SIG-M5 treated with dmso at 0.1 percent for 504 hours (cell line): ENCODE results near the gene TEAD1.

Source experiments
- DNase-seq: peaks from one replicate; lab custom pipeline; 2025; ENCODE audit not compliant: unreplicated experiment; lab: John Stamatoyannopoulos, UW

The TEAD1 gene

DNA sequence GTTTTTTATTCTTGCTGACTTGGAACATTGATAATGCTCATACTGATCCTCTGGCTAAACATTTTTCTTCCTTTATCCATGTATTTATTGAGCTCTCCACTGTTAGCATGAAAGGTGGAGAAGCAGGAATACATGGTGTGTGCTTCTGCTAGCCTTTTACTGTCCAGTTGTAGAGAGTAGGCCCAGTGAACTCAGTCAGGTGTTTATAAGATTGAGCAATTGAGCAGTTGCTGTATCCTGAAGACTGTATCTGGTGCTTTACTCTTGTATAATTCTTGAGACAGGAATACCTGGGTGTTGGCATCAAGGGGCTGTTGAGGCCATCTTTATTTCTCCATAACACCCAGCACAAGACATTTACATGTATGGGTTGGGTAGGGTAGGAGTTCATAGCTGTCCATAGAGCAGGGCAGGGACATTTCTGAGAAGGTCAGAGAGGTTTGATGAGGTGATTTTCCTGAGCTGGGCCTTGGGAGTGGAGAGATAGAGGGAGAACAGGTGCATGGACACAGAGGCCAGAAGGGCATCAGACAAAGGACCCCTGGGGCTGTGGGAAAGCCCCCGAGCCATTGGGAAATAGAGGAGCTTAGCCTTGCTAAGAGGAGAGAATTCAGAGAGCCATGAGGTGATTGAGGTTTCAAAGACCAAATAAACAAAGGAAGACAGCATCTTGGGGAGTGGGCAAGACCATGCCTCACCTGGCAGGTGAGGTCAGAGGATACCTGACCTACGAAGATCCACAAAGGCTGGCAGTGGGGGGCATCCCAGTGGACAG lies 155.5 kb downstream of the TEAD1 start:
- no peak for DNase-seq

DNA sequence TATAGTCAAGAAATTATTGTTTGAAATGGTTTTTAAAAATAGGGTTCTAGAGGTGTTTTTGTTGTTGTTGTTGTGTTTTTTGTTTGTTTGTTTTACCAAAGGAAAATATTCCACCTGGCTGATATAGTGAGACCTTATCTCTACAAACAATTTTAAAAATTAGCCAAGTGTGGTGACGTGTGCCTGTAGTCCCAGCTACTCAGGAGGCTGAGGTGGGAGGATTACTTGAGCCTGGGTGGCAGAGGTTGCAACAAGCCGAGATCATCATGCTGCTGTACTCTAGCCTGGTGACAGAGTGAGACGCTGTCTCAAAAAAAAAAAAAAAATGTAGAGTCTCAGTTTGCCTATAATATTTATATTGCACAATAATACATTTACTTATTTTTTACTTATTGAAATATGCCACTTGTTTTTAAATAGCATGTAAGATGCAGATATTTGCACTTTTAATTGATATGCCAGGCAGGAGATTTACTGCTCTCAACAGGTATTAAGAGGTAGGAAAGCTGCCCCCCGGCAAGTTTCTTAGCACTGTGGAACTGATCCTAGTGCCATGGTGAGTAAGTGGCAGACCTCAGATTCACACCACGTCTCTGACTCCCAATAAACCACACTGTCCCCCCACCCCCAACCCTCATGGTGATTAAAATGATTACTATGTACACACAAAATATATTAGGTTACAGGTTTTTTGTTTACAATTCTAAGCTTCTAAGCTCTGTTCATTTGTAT lies 157.4 kb downstream of the TEAD1 start:
- DNase-seq = no peak

DNA sequence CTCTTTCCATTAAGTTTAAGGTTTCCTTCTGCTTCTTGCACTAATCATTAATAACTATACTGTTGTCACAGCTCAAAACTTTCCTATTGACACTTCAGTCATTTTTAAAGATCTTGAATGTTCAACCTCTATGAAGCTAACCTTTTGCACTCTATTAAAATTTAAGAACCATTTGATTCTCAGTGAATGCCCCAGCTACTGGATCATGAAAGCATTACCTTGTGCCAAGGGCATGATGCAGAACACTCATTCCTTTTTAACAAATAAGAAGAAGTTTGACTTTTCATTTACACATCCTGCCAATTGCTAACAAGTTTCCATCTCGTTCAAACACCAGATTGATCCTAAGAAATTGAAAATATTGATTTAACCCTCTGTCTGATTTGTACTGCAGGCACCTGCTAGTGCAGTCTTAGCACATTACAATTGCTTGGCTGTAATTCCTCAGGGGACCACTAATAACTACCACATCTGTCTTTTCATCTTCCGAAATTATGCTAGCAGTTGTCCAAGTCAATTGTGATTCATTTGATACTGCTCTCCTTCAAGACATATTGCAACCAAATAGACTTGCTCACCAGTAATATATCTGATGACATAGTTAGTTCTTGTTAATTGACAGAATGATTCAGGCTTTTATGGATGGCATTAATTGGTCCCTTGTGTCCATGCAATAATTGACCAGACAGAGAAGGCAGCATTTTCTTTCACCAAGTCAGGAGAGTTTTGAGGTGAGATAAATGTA lies 158.4 kb downstream of the TEAD1 start:
- no peak for DNase-seq

DNA sequence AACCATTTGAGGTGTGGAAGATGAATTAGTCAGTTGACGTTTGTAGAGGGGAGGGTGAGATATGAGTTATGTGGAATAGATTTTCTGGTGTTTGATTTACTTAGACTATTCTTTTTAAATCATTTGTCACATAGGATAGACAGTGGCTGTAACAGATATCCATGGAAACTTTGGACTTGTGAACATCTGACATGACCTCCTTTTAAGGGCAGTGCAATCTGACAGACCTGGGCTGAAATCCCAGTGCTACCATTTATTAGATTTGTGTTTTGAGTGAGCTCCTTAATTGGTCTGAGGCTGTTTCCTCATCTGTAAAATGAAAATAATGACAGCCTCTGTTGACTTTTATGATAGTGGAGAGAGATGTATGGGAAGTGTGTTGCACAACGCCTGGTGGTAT lies 159.9 kb downstream of the TEAD1 start:
- DNase-seq = no peak

DNA sequence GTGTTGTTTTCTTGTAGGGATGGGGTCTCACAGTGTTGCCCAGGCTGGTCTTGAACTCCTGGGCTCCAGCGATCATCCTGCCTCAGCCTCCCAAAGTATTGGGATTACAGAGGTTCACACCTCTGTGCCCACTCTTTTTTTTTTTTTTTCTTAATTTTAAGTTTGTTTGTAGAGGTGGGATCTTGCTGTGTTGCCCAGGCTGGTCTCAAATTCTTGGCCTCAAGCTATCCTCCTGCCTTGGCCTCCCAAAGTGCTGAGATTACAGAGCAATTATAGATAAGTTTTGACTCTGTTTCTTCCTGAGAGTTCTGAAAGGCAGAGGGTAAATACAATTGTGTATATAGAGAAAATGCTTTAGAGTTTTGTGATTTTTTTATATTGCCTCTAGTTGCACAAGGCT lies 160.4 kb downstream of the TEAD1 start:
- no peak for DNase-seq

DNA sequence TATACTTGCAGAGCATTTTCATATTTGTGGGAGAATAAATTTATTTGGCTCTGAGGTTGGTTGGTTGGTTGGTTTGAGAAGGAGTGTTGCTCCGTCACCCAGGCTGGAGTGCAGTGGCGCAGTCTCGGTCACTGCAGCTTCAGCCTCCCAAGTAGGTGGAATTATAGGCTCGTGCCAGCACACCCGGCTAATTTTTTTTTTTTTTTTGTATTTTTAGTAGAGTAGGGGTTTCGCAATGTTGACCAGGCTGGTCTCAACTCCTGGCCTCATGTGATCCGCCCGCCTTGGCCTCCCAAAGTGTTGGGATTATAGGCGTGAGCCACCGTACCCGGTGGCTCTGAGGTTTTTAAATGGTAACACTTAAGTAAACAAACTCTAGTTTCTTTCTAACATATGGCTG lies 161.1 kb downstream of the TEAD1 start:
- no peak for DNase-seq

DNA sequence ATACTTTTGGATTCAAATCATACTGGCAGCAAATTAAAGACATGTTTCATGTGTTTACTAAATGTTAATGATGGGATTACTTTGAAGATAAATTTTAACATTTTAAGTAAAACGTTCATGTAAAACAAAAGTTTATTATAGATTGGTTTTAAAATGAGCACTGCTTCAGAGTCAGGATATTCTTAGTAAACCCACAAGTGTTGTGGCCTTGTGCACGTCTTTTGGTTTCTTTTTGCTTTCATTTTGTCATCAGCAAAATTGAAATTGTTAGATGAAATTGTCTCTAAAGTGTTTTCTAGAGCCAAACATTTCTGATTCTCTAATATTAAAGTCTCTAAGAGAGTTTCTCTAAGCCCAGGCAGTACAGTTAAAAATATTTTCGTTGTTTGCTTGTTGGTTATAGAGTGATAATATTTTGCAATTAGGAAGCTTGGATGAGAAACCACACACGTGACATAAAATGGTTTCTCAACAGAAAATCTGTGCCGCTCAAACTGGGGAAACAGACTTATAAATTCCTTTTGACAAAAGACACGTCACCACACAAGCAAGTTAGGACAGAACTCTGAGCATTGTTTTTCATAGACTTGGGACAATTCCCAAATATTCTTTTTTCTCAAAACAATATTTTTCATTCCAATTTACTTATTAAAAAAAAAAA lies 164.4 kb downstream of the TEAD1 start:
- DNase-seq = no peak

DNA sequence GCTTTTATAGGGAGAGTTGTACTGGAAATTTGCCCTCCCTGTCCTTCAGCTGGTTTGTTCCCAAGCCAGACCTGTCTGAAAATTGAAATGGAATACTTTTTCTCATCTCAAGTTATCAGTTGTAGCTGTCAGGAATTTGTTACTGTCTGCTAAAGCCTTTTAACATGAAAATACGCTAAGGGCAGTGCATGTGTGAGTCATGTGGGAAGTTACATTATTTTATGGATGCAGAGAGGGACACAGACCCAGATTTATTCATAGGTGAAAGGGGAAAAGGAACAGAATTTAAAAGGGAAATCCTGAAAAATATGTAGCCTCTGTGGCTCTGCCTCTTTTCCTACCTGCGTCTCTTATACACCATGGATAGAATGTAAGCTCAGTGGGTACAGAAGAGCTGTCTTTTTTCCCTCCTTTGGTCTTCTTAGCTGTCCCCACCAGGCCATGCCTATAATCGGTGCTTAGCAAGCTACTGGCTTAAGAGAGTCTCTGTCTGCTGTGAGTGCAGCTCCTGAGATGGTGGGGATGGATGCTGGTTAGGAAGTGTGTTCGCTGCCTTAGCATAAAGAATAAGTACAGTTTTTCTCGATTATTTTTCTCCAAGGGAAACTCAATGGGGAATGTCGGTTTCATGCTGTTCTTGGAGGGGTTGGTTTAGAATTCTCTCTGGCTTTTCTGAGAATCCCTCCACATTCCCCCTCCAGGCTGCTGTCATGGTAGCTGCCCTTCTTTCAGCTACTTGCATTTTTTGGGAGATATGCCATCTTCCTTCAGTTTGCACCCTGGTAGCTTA lies 166.8 kb downstream of the TEAD1 start:
- no peak for DNase-seq

DNA sequence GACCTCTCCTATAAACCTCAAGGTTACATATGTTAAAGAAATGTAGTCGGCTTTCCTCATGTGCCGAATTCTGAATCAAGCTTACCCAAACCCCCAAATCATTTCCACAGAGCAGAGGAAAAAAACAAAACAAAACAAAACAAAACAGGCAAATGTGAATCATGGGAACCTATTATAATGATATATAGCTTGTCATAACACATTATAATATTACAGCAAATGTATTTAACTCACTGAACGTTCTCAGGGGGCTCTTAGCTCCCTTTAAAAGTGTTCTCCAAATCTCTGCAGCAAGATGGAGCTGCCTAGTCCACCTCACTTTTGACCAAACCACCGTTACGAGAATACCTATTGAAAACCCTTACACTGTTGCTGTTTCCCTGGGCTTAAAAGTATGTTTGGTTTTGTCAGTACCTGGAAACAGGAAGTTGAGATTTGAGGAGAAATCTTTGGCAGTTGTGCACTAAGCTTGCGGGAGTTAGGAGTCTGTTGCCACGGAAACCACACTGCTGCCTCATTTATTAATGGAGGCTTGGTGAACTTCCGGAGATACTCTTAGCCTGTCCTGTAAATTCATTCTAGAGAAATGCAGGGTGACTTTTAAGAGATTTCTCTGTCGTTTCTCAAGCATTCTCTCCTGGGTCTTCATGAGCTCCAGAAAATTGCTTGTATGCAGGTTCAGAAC lies 167.9 kb downstream of the TEAD1 start:
- no peak for DNase-seq

DNA sequence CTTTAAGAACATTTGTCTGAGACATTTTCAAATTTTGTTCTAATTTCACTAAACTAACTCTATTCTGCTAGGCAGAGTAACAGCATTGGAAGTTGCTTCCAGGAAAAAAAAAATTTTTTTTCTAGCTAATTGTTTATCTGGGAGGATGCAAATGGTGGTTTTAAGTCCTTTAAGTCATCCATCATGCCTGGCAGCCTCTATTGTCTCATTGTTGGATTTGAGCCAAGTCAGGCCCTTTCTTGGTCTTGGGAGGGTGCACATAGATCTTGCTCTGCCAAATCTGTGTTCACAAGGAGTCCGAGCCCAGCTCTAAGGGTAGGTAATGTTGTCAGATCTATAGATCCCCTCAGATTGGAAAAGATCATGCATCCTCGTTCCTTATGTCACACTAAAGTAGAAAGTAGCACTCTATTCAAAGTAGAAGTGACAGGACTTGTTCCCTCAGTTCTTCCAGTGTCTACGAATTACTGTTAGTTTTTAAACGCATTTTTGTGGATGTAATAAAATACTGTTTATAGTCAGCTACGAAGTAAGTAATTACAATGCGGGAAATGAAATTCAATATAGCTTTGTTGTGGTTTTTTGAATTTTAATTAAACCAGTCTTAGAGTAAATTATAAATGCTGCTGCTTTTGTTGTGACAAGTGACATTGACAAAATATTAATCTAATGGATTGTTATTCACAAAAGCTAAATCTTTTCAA lies 168.9 kb downstream of the TEAD1 start:
- no peak for DNase-seq

DNA sequence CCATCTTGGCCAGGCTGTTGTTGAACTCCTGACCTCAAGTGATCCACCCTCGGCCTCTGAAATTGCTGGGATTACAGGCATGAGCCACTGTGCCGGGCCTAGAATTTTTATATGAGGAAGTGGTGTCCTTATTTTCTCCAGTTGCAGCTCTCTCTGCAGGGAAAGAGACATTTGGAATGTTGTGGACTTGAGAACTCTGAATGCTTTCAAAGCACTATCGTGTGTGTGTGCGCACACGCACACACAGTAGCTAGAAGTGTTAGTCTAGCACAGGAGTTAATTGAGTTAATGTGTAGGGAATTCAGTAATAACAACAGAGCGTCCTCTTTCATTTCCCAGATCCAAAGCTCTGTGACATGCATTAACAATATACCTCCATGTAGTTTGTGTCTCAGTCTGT lies 170.9 kb downstream of the TEAD1 start:
- DNase-seq = no peak

DNA sequence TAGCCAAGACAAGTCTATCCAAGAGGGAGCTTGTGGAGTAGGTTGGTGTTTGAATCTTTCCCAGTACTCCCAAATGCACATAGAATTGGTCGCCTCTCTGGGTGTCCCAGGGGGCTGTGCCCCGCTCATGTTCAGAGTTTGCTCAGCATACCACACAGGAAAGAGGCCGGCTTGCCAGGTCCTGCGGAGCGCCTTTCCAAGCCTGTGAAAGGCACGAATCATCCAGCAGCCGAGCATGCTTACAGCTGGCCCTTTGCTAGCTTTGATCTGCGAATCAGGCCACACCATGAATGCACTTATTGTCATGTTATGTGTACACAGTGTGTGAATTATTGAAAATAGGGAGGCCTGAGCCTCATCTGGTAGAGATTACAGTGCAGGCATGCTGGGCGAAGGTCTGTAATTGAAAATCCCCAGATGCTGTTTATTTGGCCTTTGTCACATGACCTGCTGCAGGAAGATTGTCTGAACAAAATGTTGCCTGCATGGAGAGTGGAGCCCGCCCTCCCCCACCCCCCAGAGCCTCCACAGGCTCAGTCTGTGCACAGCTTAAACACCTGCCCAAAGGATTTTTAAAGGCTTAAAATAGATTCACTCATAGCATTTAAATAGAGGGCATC lies 171.6 kb downstream of the TEAD1 start:
- DNase-seq = no peak

DNA sequence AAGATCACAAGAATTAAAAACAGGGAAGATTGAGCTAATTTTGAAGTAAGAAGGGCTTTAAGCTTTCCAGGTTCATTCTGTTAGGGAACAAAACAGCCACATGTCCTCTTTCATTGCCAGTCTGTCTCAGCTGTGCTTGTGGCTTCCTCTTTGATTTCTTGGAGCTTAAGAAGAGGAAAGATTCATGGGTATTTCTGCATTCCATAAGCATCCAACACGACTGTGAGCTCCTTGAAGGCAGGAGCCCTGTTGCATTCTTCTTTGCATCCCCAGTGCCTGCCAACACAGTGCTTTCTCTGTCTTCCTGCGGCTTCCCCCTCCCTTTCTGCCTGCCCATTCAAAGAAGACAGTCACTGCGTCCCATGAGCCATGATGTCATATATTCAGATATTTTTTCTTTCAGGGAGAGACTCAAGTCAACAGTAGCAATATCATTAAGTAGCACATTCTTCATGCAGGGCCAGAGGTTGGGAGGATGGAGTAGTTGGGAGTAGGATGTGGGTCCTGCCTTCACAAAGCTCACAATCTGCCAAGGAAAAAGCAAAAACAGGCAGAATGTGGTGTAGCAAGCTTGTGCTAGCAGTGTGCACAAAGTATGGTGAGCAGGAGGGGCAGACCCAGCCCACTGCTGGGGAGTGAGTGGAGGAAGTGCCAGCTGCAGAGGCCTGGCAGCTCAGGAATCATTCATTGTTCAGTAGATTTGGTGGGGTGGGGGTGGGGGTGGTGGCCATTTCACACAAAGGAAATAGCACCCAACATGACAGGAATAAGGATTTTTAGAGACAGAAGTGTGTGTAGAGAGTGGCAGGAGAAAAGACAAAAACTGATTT lies 172.8 kb downstream of the TEAD1 start:
- no peak for DNase-seq

DNA sequence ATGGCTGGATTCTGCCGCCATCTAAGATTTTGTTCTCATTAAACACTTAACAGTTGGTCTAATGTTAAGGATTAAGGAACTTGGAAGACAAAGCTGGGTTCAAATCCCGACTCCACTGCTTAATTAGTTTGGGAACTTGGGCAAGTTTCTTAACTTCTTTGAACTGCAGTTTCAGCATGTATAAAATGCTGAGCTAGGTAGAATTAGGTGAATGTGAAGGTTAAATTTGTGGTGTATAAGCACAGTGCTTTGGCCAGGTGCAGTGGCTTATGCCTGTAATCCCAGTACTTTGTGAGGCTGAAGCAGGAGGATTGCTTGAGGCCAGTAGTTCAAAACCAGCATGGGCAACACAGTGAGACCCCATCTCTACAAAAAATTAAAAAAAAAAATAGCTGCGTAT lies 174.2 kb downstream of the TEAD1 start:
- DNase-seq = no peak

DNA sequence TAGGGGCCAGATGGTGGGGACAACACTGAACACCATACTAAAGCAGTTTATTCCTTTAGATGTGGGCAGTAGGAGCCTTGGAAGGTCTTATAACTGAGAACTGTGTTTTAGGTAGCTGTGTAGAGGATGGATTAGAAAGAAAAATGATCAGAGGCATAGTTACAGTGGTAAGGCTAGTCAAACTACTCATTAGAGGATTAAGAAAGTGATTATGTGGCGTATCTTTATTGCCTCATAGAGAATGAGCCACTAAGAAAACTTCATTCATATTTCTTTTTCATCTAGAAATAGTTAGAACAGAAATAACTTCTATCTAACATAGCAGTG lies 179.1 kb downstream of the TEAD1 start:
- DNase-seq = no peak

DNA sequence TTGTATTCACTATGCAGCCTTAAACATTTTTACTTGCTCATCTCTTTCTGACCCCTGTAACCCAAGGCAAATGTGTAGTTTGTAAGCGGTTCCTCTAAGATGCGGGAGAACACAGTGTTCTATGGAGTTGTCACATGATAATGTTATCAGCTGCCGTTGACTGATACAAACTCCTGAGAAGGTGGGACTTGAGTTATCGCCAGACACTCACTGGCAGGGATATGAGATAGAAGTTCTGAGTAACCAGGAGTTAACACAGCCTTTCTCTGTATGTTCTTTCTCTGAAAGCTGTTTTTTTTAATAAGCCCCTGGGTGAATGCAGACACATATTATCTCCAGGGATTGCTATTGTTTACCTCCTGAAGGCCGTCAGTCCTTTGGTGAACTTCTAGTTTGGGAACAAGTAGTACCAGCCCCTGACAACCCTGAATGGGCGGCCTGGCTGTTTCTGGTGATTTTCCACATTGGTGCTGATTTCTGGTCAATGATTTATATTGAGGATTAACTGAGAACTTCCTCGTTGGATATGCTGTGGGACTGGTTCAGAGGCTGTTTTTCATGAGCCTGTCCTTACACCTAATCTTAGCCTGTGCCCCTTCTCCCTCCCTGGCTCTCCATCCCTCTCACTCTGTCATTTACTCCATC lies 179.6 kb downstream of the TEAD1 start:
- DNase-seq = no peak

DNA sequence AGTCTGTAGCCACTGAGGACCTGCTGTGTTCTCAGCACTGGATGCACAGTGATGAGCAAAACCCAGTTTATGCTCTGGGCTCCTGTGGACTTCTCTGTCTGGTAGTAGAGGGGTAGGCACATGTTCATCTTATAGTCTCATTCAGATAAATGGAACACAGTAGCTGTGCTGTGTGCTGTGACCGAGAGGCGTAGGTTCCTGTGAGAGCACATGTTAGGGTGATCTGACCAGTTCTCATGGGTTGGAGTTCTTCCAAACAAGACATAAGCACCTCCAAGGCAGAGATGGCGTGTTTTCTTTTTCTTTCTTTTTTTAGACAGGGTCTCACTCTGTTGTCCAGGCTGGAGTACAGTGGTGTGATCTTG lies 180.1 kb downstream of the TEAD1 start:
- DNase-seq = no peak

DNA sequence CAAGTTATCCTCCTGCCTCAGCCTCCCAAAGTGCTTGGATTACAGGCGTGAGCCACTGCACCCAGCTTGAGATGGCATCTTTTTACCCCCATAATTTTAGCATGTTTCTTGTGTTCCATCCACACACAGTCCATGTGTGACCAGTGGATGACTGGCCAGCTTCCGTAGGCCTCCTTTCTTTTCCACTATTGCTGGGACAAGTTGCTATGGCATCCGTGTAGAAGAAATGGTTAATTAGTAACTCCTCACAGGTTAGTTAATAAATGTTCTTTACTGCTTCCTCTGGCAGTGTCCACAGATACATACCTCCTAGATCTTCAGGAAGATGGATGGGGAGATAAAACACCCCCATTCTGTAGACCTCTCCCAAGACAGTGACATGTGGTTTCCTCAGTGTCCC lies 180.6 kb downstream of the TEAD1 start:
- DNase-seq = no peak
